Glomerular visceral epithelial cell (primary cell): ENCODE results near the gene LCE2A.

Experiments used
- DNase-seq: peaks from one replicate; pipeline ENCODE4 v3.0.0-alpha.2; 2016; ENCODE audit errors: extremely low spot score

LCE2A gene

DNA sequence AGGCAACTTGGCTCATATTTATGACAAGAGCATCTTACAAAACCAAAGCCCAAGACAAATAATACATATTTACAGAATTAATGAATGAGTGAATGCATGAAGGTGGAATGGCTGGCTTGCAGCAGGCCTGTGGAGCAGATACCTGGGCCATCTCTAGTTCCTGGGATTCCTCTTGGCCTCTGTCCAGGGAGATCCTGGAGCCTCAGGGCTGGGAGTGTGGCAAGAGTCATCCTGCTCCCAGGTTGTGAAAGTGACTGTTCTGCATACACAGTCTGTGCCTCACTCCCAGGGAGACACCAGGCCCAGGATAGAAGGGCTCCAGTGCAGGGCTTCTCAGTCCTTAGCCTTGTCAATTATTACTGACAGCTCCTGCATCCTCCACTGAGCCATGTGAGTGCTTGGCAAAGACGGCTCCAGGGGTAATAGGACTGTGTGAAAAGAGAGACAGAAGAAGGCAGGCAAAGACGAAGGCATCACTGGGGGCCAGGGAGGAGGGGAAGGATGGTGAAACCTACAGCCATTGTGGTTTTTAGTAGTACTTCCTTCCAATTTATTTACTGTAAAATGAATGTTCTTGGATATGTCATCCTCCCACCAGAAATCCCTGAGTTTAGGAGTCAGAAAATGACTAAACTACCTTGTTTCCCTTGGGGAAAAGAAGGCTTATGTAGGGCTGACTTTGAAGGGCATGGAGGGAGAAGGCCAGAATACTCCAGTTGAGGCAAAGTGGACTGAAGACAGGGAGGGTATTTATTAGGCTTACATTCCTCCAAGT, 45.4 kb downstream of the LCE2A start:
- no peak for DNase-seq

GRCh38 chr1:152745289-152745704, 47.2 kb downstream of the LCE2A start:
- no peak for DNase-seq

DNA sequence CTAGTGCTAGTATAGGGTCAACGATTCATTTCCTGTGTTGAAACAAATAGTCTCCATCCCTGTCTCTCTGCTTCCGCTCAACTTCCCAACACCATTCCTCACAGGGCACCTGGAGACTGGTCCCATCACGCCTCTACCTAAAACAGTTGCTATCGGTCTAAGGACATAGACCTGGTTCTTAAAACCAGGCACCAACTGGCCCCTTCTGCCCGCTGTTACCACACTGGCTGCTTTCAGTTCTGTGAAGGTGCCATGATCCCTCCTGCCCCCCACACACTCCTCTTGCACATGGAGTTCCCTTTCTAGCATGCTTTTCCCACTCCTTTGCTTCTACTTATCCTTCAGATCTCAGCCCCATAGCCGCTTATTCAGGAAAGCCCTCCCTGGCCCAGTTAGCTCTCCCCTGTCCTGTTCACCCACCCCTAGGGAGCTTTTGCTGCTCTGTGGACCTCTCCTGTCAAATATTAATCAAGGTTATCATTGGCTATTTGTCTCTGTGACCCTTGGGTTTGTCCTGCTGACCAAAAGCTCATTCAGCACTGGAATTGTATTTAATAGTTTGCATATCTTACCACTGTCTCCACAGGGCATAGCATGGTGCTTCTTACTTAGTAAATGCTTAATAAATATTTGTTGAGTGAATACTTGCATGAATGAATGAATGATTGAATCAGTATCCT, 47.8 kb downstream of the LCE2A start:
- no peak for DNase-seq

GRCh38 chr1:152747831-152748230, 49.7 kb downstream of the LCE2A start:
- DNase-seq: no peak
